GM23338 (cell line): ENCODE data around the gene DOLPP1. TPM values are rescaled to one million over a fixed set of nuclear protein-coding genes. Genes with fewer than 3 reads are reported as not detected.

Experiments used
- ATAC-seq: fragments of 200-7000 bp; cut with Tn5 transposase; 3 replicates; pipeline ENCODE4 v1.9.1; 2020
- DNase-seq: peaks from one replicate; pipeline ENCODE4 v3.0.0-alpha.2; 2015; ENCODE audit warnings: low spot score
- H2AFZ ChIP-seq: fragments of 200-600 bp; sonication (generic); 2 replicates; pipeline ENCODE4 v1.8.0; 2016; ENCODE audit warnings: antibody characterized with exemption, mild to moderate bottlenecking, moderate library complexity
- H3F3A ChIP-seq: fragments of 200-600 bp; sonication (generic); replicated peaks from 2 replicates; pipeline ENCODE4 v1.8.0; 2017; ENCODE audit warnings: antibody characterized with exemption, mixed run types, low read depth
- H3K27ac ChIP-seq: fragments of 200-600 bp; sonication (generic); 2 replicates; pipeline ENCODE4 v1.6.1; 2016; ENCODE audit warnings: low read depth
- H3K27me3 ChIP-seq: fragments of 200-600 bp; sonication (generic); 2 replicates; pipeline ENCODE4 v1.8.0; 2016; ENCODE audit warnings: mild to moderate bottlenecking, mixed run types, moderate library complexity; ENCODE audit not compliant: insufficient read depth
- H3K36me3 ChIP-seq: fragments of 200-600 bp; sonication (generic); 2 replicates; pipeline ENCODE4 v1.8.0; 2016; ENCODE audit warnings: mild to moderate bottlenecking; ENCODE audit not compliant: insufficient read depth
- H3K4me1 ChIP-seq: fragments of 200-600 bp; sonication (generic); 2 replicates; pipeline ENCODE4 v1.8.0; 2016; ENCODE audit warnings: mild to moderate bottlenecking, moderate library complexity; ENCODE audit not compliant: insufficient read depth
- H3K4me2 ChIP-seq: fragments of 200-600 bp; sonication (generic); 2 replicates; pipeline ENCODE4 v1.7.1; 2017; ENCODE audit warnings: mixed run types
- H3K4me3 ChIP-seq: fragments of 200-600 bp; sonication (generic); 2 replicates; pipeline ENCODE4 v1.6.1; 2016; ENCODE audit warnings: mixed run types
- H3K79me2 ChIP-seq: fragments of 200-600 bp; sonication (generic); replicated peaks from 2 replicates; pipeline ENCODE4 v1.8.0; 2017; ENCODE audit warnings: mild to moderate bottlenecking; ENCODE audit not compliant: insufficient read depth
- H3K9me2 ChIP-seq: fragments of 200-600 bp; sonication (generic); 2 replicates; pipeline ENCODE4 v1.8.0; 2017; ENCODE audit not compliant: insufficient read depth
- H4K20me1 ChIP-seq: fragments of 200-600 bp; sonication (generic); replicated peaks from 2 replicates; pipeline ENCODE4 v1.8.0; 2017; ENCODE audit warnings: mild to moderate bottlenecking; ENCODE audit not compliant: insufficient read depth
- H3K27ac Mint-ChIP-seq: 2 replicates; pipeline ENCODE4 v1.8.0; 2020; ENCODE audit warnings: inconsistent platforms, mild to moderate bottlenecking, moderate library complexity, mixed read lengths
- H3K27me3 Mint-ChIP-seq: 3 replicates; pipeline ENCODE4 v1.8.0; 2022; ENCODE audit warnings: low read depth, mild to moderate bottlenecking, moderate library complexity, mixed read lengths, inconsistent platforms; ENCODE audit not compliant: insufficient read depth, poor library complexity
- H3K36me3 Mint-ChIP-seq: 3 replicates; pipeline ENCODE4 v1.8.0; 2021; ENCODE audit warnings: low read depth, mild to moderate bottlenecking, inconsistent platforms, moderate library complexity, mixed read lengths
- H3K4me1 Mint-ChIP-seq: 3 replicates; pipeline ENCODE4 v1.8.0; 2020; ENCODE audit warnings: mild to moderate bottlenecking, inconsistent platforms, mixed read lengths
- H3K4me3 Mint-ChIP-seq: 3 replicates; pipeline ENCODE4 v1.8.0; 2021; ENCODE audit warnings: moderate library complexity, mild to moderate bottlenecking, inconsistent platforms, mixed read lengths
- H3K9me3 Mint-ChIP-seq: 3 replicates; pipeline ENCODE4 v1.8.0; 2020; ENCODE audit warnings: moderate library complexity, mild to moderate bottlenecking, inconsistent platforms, mixed read lengths
- CREB1 ChIP-seq: fragments of 250-450 bp; sonication (Bioruptor Pico); IDR thresholded peaks from 2 replicates; pipeline ENCODE4 v1.5.0; 2020; ENCODE audit warnings: low read depth, mild to moderate bottlenecking, moderate library complexity
- EZH2 ChIP-seq: fragments of 200-600 bp; sonication (generic); IDR thresholded peaks from one replicate; pipeline ENCODE4 v1.8.0; 2017; ENCODE audit warnings: antibody characterized with exemption, mild to moderate bottlenecking, low read depth; ENCODE audit not compliant: unreplicated experiment
- EZH2phosphoT487 ChIP-seq: fragments of 200-600 bp; sonication (generic); IDR thresholded peaks from one replicate; pipeline ENCODE4 v1.8.1; 2018; ENCODE audit warnings: antibody characterized with exemption; ENCODE audit not compliant: unreplicated experiment
- JUNB ChIP-seq: IDR thresholded peaks from one replicate; pipeline ENCODE4 v1.6.1; 2016; ENCODE audit warnings: antibody characterized with exemption; ENCODE audit not compliant: unreplicated experiment
- NANOG ChIP-seq: IDR thresholded peaks from 2 replicates; pipeline ENCODE4 v1.6.1; 2016; ENCODE audit warnings: antibody characterized with exemption, borderline replicate concordance
- POLR2AphosphoS5 ChIP-seq: IDR thresholded peaks from 2 replicates; pipeline ENCODE4 v1.6.1; 2016; ENCODE audit warnings: antibody characterized with exemption, low read depth
- STAT1 ChIP-seq: IDR thresholded peaks from one replicate; pipeline ENCODE4 v1.6.1; 2016; ENCODE audit warnings: antibody characterized with exemption; ENCODE audit not compliant: unreplicated experiment
- ZNF114 ChIP-seq: fragments of 250-450 bp; sonication (Bioruptor Pico); IDR thresholded peaks from 2 replicates; pipeline ENCODE4 v1.5.0; 2020; ENCODE audit warnings: mild to moderate bottlenecking, moderate library complexity
- ZNF331 ChIP-seq: fragments of 250-450 bp; sonication (Bioruptor Pico); IDR thresholded peaks from 2 replicates; pipeline ENCODE4 v1.5.0; 2020; ENCODE audit warnings: low read depth, mild to moderate bottlenecking, moderate library complexity
- polyA plus RNA-seq: library from polyadenylated mRNA; unstranded; fragments of >200 nt; fragmentation: Nextera tagmentation; extraction: Ambion mirVana; gene quantifications from 2 replicates; pipeline ENCODE4 v1.2.1, GENCODE V29; 2016
- total RNA-seq: library from RNA; depleted of rRNA; stranded (reverse); fragments of >200 nt; shearing (Covaris generic); gene quantifications from 2 replicates; pipeline ENCODE4 v1.2.3, GENCODE V29; 2014
- TF ChIP-seq, protein P1 (sequence below): IDR thresholded peaks from one replicate; pipeline ENCODE4 v1.6.1; 2018; ENCODE audit warnings: antibody characterized with exemption; ENCODE audit not compliant: unreplicated experiment
- TF ChIP-seq, protein P2 (sequence below): fragments of 250-450 bp; sonication (Bioruptor Pico); IDR thresholded peaks from 2 replicates; pipeline ENCODE4 v1.5.0; 2020; ENCODE audit warnings: mild to moderate bottlenecking, moderate library complexity
- TF ChIP-seq, protein P3 (sequence below): IDR thresholded peaks from 2 replicates; pipeline ENCODE4 v1.6.1; 2016; ENCODE audit warnings: antibody characterized with exemption
- TF ChIP-seq, protein P4 (sequence below), 2 experiments: fragments of 200-600 bp in 1 of 2; sonication (generic) in 1 of 2; conservative IDR thresholded peaks; 2 replicates each; pipeline versions ENCODE4 v1.5.1 to v1.6.1; 2016 to 2017; ENCODE audit warnings: antibody characterized with exemption in 2 of 2, low read depth in 2 of 2, mild to moderate bottlenecking in 2 of 2, moderate library complexity in 1 of 2

DOLPP1 gene
- total and polyA plus RNA-seq, 2 experiments from 2014 or later, result 23.3 to 31.9 TPM

DNA sequence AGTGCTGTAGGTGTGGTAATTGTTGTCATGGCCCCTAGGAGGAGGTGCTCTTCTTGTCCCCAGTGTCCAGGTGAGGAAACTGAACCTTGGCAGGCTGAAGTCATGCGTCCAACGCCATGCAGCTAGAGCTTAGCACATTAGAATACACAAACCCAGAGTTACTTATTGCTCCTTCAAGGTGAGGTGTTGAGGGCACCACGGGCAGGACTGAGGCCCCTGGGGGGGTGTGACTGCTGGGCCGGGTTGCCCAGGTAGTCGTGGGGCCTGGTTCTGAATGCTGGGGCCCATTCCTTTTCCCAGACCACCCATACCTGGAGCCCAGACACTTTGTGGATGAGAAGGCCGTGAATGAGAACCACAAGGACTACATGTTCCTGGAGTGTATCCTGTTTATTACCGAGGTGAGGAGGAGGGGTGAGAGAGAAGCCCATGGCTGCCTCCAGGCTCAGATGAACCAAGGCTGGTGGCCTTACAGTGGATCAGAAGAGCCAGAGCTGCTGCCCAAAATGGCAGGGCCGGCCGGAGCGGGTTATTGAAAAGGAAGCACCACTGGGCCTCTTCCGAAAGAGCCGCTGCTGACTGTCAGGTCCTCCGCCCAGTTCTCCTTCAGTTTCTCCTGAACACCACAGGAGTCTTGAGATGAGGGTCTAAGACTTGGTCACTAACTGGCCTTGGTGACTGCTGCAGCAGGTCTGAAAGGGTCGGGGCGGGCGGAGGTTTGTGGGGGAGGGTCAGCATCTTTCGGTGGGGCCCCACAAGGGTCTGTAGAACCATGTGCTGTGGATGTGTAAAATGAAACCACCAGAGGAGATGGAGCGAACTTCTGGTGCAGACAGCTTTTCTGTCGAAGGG, 56.6 kb downstream of the DOLPP1 start:
- H3K4me1 Mint-ChIP-seq, result peaks cover 40% of the 10 kb centered on the region
- TF ChIP-seq ZNF114 (CRISPR knock-in tag) (no peak), ZNF331 (CRISPR knock-in tag) (no peak), STAT1 (no peak), EZH2phosphoT487 (no peak), EZH2 (no peak), POLR2AphosphoS5 (no peak), NANOG (no peak), CREB1 (CRISPR knock-in tag) (no peak), JUNB (no peak)
- TF ChIP-seq, protein P1, sequence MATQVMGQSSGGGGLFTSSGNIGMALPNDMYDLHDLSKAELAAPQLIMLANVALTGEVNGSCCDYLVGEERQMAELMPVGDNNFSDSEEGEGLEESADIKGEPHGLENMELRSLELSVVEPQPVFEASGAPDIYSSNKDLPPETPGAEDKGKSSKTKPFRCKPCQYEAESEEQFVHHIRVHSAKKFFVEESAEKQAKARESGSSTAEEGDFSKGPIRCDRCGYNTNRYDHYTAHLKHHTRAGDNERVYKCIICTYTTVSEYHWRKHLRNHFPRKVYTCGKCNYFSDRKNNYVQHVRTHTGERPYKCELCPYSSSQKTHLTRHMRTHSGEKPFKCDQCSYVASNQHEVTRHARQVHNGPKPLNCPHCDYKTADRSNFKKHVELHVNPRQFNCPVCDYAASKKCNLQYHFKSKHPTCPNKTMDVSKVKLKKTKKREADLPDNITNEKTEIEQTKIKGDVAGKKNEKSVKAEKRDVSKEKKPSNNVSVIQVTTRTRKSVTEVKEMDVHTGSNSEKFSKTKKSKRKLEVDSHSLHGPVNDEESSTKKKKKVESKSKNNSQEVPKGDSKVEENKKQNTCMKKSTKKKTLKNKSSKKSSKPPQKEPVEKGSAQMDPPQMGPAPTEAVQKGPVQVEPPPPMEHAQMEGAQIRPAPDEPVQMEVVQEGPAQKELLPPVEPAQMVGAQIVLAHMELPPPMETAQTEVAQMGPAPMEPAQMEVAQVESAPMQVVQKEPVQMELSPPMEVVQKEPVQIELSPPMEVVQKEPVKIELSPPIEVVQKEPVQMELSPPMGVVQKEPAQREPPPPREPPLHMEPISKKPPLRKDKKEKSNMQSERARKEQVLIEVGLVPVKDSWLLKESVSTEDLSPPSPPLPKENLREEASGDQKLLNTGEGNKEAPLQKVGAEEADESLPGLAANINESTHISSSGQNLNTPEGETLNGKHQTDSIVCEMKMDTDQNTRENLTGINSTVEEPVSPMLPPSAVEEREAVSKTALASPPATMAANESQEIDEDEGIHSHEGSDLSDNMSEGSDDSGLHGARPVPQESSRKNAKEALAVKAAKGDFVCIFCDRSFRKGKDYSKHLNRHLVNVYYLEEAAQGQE, result no peak
- TF ChIP-seq, protein P2, sequence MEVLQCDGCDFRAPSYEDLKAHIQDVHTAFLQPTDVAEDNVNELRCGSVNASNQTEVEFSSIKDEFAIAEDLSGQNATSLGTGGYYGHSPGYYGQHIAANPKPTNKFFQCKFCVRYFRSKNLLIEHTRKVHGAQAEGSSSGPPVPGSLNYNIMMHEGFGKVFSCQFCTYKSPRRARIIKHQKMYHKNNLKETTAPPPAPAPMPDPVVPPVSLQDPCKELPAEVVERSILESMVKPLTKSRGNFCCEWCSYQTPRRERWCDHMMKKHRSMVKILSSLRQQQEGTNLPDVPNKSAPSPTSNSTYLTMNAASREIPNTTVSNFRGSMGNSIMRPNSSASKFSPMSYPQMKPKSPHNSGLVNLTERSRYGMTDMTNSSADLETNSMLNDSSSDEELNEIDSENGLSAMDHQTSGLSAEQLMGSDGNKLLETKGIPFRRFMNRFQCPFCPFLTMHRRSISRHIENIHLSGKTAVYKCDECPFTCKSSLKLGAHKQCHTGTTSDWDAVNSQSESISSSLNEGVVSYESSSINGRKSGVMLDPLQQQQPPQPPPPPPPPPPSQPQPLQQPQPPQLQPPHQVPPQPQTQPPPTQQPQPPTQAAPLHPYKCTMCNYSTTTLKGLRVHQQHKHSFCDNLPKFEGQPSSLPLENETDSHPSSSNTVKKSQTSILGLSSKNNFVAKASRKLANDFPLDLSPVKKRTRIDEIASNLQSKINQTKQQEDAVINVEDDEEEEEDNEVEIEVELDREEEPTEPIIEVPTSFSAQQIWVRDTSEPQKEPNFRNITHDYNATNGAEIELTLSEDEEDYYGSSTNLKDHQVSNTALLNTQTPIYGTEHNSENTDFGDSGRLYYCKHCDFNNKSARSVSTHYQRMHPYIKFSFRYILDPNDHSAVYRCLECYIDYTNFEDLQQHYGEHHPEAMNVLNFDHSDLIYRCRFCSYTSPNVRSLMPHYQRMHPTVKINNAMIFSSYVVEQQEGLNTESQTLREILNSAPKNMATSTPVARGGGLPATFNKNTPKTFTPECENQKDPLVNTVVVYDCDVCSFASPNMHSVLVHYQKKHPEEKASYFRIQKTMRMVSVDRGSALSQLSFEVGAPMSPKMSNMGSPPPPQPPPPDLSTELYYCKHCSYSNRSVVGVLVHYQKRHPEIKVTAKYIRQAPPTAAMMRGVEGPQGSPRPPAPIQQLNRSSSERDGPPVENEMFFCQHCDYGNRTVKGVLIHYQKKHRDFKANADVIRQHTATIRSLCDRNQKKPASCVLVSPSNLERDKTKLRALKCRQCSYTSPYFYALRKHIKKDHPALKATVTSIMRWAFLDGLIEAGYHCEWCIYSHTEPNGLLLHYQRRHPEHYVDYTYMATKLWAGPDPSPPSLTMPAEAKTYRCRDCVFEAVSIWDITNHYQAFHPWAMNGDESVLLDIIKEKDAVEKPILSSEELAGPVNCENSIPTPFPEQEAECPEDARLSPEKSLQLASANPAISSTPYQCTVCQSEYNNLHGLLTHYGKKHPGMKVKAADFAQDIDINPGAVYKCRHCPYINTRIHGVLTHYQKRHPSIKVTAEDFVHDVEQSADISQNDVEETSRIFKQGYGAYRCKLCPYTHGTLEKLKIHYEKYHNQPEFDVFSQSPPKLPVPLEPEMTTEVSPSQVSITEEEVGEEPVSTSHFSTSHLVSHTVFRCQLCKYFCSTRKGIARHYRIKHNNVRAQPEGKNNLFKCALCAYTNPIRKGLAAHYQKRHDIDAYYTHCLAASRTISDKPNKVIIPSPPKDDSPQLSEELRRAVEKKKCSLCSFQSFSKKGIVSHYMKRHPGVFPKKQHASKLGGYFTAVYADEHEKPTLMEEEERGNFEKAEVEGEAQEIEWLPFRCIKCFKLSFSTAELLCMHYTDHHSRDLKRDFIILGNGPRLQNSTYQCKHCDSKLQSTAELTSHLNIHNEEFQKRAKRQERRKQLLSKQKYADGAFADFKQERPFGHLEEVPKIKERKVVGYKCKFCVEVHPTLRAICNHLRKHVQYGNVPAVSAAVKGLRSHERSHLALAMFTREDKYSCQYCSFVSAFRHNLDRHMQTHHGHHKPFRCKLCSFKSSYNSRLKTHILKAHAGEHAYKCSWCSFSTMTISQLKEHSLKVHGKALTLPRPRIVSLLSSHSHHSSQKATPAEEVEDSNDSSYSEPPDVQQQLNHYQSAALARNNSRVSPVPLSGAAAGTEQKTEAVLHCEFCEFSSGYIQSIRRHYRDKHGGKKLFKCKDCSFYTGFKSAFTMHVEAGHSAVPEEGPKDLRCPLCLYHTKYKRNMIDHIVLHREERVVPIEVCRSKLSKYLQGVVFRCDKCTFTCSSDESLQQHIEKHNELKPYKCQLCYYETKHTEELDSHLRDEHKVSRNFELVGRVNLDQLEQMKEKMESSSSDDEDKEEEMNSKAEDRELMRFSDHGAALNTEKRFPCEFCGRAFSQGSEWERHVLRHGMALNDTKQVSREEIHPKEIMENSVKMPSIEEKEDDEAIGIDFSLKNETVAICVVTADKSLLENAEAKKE (CRISPR knock-in tag), result no peak
- TF ChIP-seq, protein P3, sequence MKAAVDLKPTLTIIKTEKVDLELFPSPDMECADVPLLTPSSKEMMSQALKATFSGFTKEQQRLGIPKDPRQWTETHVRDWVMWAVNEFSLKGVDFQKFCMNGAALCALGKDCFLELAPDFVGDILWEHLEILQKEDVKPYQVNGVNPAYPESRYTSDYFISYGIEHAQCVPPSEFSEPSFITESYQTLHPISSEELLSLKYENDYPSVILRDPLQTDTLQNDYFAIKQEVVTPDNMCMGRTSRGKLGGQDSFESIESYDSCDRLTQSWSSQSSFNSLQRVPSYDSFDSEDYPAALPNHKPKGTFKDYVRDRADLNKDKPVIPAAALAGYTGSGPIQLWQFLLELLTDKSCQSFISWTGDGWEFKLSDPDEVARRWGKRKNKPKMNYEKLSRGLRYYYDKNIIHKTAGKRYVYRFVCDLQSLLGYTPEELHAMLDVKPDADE, result no peak
- TF ChIP-seq, protein P4, sequence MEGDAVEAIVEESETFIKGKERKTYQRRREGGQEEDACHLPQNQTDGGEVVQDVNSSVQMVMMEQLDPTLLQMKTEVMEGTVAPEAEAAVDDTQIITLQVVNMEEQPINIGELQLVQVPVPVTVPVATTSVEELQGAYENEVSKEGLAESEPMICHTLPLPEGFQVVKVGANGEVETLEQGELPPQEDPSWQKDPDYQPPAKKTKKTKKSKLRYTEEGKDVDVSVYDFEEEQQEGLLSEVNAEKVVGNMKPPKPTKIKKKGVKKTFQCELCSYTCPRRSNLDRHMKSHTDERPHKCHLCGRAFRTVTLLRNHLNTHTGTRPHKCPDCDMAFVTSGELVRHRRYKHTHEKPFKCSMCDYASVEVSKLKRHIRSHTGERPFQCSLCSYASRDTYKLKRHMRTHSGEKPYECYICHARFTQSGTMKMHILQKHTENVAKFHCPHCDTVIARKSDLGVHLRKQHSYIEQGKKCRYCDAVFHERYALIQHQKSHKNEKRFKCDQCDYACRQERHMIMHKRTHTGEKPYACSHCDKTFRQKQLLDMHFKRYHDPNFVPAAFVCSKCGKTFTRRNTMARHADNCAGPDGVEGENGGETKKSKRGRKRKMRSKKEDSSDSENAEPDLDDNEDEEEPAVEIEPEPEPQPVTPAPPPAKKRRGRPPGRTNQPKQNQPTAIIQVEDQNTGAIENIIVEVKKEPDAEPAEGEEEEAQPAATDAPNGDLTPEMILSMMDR (conservative IDR thresholded peaks at IDR 0.05; ENCODE audit: low read depth in 2 of 2), result no peak
- Histone ChIP-seq H3K4me2 (no peak overlapping the region), H4K20me1 (no peaks in the 10 kb centered on the region), H3K36me3 (peaks cover 4% of the 10 kb centered on the region; the same call in 1 of the 2 replicates), H3F3A (peaks cover 6% of the 10 kb centered on the region), H3K79me2 (peaks cover 8% of the 10 kb centered on the region), H3K9me2 (no peaks in the 10 kb centered on the region), H3K4me3 (no peak overlapping the region), H3K4me1 (peaks cover 25% of the 10 kb centered on the region), H2AFZ (no peak overlapping the region), H3K27me3 (no peaks in the 10 kb centered on the region), H3K27ac (0 out of 2 replicates have a peak overlapping the region, but pooled peaks have one; percentile 55)
- no peaks in the 10 kb centered on the region for H3K9me3 Mint-ChIP-seq
- ATAC-seq (no peak), DNase-seq (no peak)
- H3K27ac Mint-ChIP-seq, result peak overlapping the region; percentile 80
- H3K36me3 Mint-ChIP-seq, result peaks cover 36% of the 10 kb centered on the region
- no peak overlapping the region for H3K4me3 Mint-ChIP-seq
- H3K27me3 Mint-ChIP-seq, result peaks cover 28% of the 10 kb centered on the region
